DMS53 treated with DMSO at 0.1 percent for 48 hours (cell line): ENCODE data around the gene TNRC6C.

ENCODE experiments used
- DNase-seq: peaks from one replicate; lab custom pipeline; 2025; ENCODE audit not compliant: unreplicated experiment; lab: John Stamatoyannopoulos, UW

Gene TNRC6C

GRCh38 chr17:78124081-78124835 is 165.8 kb downstream of the TNRC6C start:
- DNase-seq: no peak

GRCh38 chr17:78124836-78125137 is 166.3 kb downstream of the TNRC6C start:
- DNase-seq: no peak

GRCh38 chr17:78125138-78125913 is 166.8 kb downstream of the TNRC6C start:
- DNase-seq: no peak

GRCh38 chr17:78125976-78126894 is 167.7 kb downstream of the TNRC6C start:
- no peak for DNase-seq

- DNase-seq: no peak
Observed at GRCh38 chr17:78126895-78127238, 168.4 kb downstream of the TNRC6C start.

GRCh38 chr17:78127239-78127887 is 168.9 kb downstream of the TNRC6C start:
- DNase-seq: no peak

GRCh38 chr17:78127888-78128550 is 169.5 kb downstream of the TNRC6C start:
- no peak for DNase-seq

GRCh38 chr17:78128551-78129350 is 170.2 kb downstream of the TNRC6C start, which contains the start of gene TMC6:
Gene TMC6, minus strand, starts transcription at chr17:78128755. Its CDS starts 1,923 bp downstream, at chr17:78126832.
- DNase-seq: peak; percentile 65

GRCh38 chr17:78129351-78130089 is 171.0 kb downstream of the TNRC6C start:
- DNase-seq: no peak

- DNase-seq: no peak
Observed at GRCh38 chr17:78130090-78130436, 171.6 kb downstream of the TNRC6C start.

- DNase-seq: no peak
Observed at GRCh38 chr17:78130437-78131101, 172.1 kb downstream of the TNRC6C start, which contains the start of gene TMC8. Gene TMC8, plus strand, starts transcription at chr17:78130771. Its CDS starts 818 bp downstream, at chr17:78131589.

GRCh38 chr17:78131172-78132083 is 172.9 kb downstream of the TNRC6C start:
- no peak for DNase-seq

- peak; percentile 38 for DNase-seq
Observed at GRCh38 chr17:78132084-78132676, 173.7 kb downstream of the TNRC6C start.

GRCh38 chr17:78132767-78133178 is 174.3 kb downstream of the TNRC6C start:
- no peak for DNase-seq

GRCh38 chr17:78133179-78133951 is 174.9 kb downstream of the TNRC6C start:
- DNase-seq: no peak
